ENCODE measurements around the gene RDH11. TPM values are rescaled to one million over a fixed set of nuclear protein-coding genes. Genes with fewer than 3 reads are reported as not detected.
A peak's percentile ranks its signal among the peaks of the same experiment; 100 is the strongest.
"Not testable (repeated sequence)": the region's sequence is repeated elsewhere in the genome, so short reads cannot be mapped to it uniquely, and the experiment has no call there.

Gene RDH11
- total RNA-seq, 6 experiments from 2014 or later: 46.1 to 51.9 (median 49.6) TPM

DNA sequence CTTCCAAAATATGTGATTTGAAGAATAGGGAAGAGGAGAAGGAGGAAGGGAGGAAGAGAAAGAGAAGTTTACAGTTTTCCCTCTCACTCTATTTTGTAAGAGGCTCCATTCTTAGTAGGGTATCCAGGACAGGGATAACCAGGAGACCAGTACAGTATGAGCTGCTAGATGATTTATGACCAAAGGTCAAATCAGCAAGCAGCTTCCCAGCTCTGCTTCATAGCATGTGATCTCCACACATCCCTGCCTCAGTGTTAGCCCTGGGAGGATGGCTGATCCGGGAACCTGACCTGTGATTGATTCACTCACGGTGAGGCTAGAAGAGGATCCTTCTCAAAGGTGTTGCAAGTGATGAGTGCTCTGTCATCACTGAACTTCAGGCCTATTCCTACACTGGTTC lies 22.7 kb upstream of the RDH11 start:
- Mint-ChIP-seq H3K27ac (peak overlapping the region; percentile 56; the same call in 1 of the 2 replicates), H3K27me3 (ENCODE audit: insufficient read depth) (peaks cover 8% of the 10 kb centered on the region), H3K9me3 (no peaks in the 10 kb centered on the region), H3K4me3 (no peak overlapping the region), H3K36me3 (ENCODE audit: low read depth) (no peaks in the 10 kb centered on the region), H3K4me1 (ENCODE audit: low read depth) (peaks cover 17% of the 10 kb centered on the region)
- no peak for DNase-seq
- TF ChIP-seq, protein P1, sequence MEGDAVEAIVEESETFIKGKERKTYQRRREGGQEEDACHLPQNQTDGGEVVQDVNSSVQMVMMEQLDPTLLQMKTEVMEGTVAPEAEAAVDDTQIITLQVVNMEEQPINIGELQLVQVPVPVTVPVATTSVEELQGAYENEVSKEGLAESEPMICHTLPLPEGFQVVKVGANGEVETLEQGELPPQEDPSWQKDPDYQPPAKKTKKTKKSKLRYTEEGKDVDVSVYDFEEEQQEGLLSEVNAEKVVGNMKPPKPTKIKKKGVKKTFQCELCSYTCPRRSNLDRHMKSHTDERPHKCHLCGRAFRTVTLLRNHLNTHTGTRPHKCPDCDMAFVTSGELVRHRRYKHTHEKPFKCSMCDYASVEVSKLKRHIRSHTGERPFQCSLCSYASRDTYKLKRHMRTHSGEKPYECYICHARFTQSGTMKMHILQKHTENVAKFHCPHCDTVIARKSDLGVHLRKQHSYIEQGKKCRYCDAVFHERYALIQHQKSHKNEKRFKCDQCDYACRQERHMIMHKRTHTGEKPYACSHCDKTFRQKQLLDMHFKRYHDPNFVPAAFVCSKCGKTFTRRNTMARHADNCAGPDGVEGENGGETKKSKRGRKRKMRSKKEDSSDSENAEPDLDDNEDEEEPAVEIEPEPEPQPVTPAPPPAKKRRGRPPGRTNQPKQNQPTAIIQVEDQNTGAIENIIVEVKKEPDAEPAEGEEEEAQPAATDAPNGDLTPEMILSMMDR (IDR thresholded peaks at IDR 0.05): no peak

DNA sequence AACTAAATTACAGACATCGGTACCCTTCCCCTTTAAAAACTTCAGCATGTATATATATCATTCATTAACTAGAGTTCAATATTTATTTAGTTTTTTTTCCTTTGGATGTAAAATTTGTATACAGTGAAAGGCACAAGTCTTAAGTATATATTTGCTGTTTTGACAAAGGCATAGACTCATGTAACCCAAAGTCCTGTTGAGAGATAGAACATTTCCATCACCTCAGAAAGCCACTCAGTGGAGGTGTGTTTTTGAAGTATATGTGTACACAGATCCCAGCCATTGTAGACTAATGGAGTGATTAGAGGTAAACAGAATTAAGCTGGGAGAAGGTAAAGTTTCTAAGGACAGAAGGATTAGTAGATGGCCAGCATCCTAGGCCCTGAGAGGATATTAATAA lies 21.5 kb upstream of the RDH11 start:
- no peak for DNase-seq
- no peak overlapping the region for H3K27ac Mint-ChIP-seq
- H3K36me3 Mint-ChIP-seq (ENCODE audit: low read depth): no peaks in the 10 kb centered on the region
- H3K4me1 Mint-ChIP-seq (ENCODE audit: low read depth): peaks cover 13% of the 10 kb centered on the region
- no peak overlapping the region for H3K4me3 Mint-ChIP-seq
- H3K27me3 Mint-ChIP-seq (ENCODE audit: insufficient read depth): peaks cover 4% of the 10 kb centered on the region
- TF ChIP-seq, protein P1 (IDR thresholded peaks at IDR 0.05): no peak
- peaks cover under 1% of the 10 kb centered on the region; the same call in 1 of the 2 replicates for H3K9me3 Mint-ChIP-seq

DNA sequence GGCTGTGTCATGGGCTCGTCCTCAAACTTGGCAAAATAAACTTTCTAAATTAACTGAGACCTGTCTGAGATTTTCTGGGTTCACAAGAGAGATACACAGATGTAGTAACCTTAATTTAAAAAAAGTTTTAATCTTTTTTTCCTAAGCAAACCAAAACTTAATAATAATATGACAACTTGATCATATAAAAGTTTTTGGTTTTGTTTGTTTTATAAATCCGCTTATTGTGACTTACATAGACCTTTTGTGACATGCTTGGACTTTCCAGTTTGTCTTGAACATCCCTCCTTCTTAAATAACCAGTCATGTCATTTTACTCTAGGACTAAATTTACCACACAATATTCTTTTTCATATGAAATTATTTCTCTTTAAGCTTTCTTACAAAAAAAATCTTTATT lies 14.6 kb upstream of the RDH11 start:
- TF ChIP-seq, protein P1 (IDR thresholded peaks at IDR 0.05): no peak
- Mint-ChIP-seq H3K4me3 (no peak overlapping the region), H3K4me1 (ENCODE audit: low read depth) (no peaks in the 10 kb centered on the region), H3K27me3 (ENCODE audit: insufficient read depth) (no peaks in the 10 kb centered on the region), H3K27ac (no peak overlapping the region), H3K9me3 (peaks cover 22% of the 10 kb centered on the region), H3K36me3 (ENCODE audit: low read depth) (peaks cover 8% of the 10 kb centered on the region)
- DNase-seq: no peak

- not testable (repeated sequence) for H3K4me3 Mint-ChIP-seq; H3K36me3 Mint-ChIP-seq (ENCODE audit: low read depth); H3K27me3 Mint-ChIP-seq (ENCODE audit: insufficient read depth); H3K27ac Mint-ChIP-seq; DNase-seq; H3K4me1 Mint-ChIP-seq (ENCODE audit: low read depth)
- H3K9me3 Mint-ChIP-seq: peaks cover 22% of the 10 kb centered on the region
These were observed 14.2 kb upstream of the RDH11 start for GRCh38 chr14:67709796-67710195.

DNA sequence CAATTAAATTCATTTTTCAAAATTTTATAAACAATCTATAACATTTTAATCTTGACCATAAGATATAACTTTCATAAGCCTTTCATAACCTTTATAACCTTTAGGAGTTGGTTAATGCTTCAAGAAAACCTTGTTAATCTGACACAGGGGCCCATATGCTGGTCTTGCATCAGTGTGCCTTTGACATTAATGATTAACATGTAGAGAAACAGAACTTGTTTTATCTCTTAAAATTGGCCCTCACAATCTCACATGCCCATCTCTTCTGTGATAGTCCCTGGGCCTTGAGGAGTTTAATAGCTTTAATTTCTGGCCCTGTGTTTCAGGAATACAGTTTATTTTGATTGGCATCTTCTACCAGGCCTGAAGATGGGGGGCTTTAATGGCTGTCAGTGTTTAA lies 13.8 kb upstream of the RDH11 start:
- H3K27ac Mint-ChIP-seq; H3K4me3 Mint-ChIP-seq; H3K36me3 Mint-ChIP-seq (ENCODE audit: low read depth); H3K27me3 Mint-ChIP-seq (ENCODE audit: insufficient read depth); H3K4me1 Mint-ChIP-seq (ENCODE audit: low read depth); DNase-seq: not testable (repeated sequence)
- H3K9me3 Mint-ChIP-seq: peaks cover 22% of the 10 kb centered on the region

DNA sequence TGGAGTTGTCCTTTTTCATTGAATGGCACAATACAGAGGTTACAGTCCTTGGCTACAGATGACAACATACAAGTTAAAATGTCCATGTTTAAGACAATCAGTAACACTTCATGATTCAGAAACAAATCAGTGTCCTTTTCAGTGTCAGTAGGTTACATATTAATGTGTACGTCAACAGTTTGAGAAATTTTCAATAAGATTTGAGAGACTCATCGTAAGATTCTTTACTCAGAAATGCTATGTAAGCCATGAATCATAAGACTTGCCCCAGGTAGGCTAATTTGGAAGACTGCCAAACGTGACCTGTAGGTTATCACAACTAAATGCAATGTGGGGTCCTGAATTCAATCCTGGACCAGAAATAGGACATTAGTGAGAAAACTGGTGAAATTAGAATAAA lies 9.6 kb upstream of the RDH11 start:
- TF ChIP-seq, protein P1 (IDR thresholded peaks at IDR 0.05): no peak
- peaks cover 8% of the 10 kb centered on the region for H3K36me3 Mint-ChIP-seq (ENCODE audit: low read depth)
- no peak for DNase-seq
- no peak overlapping the region for H3K4me3 Mint-ChIP-seq
- no peaks in the 10 kb centered on the region for H3K4me1 Mint-ChIP-seq (ENCODE audit: low read depth)
- peaks cover 9% of the 10 kb centered on the region for H3K9me3 Mint-ChIP-seq
- H3K27me3 Mint-ChIP-seq (ENCODE audit: insufficient read depth): no peaks in the 10 kb centered on the region
- no peak overlapping the region for H3K27ac Mint-ChIP-seq
